K562 (cell line): ENCODE measurements around the gene PRR19. TPM values are rescaled to one million over a fixed set of nuclear protein-coding genes. Genes with fewer than 3 reads are reported as not detected.

Source experiments
- ATAC-seq: fragments of 200-7000 bp; cut with Tn5 transposase; 3 replicates; pipeline ENCODE4 v1.9.1; 2020; ENCODE audit warnings: moderate library complexity
- BruUV-seq: library from RNA; stranded (reverse); fragments of 400-500 nt; replicated peaks from 2 replicates; lab custom pipeline; 2021; lab: Mats Ljungman, UMichigan
- CTCF ChIA-PET: fragments of 300-600 bp; formaldehyde crosslinking; extraction: SDS; loops from one replicate; lab custom pipeline; 2021; ENCODE audit warnings: low intra/inter-chr PET ratio; lab: Yijun Ruan, JAX
- POLR2A ChIA-PET: fragments of 300-600, 350-650 bp; sonication (Branson Sonifier 250); formaldehyde crosslinking; extraction: SDS; loops from one replicate; lab custom pipeline; 2021; ENCODE audit warnings: antibody characterized with exemption, inconsistent platforms; lab: Yijun Ruan, JAX
- DNase-seq, 4 experiments: peaks; one replicate each; pipeline versions ENCODE4 v3.0.0 to v3.0.0-alpha.2; 2011 to 2018; ENCODE audit warnings: low spot score in 3 of 4, mixed read lengths in 3 of 4; ENCODE audit errors: extremely low read depth in 1 of 4
- FAIRE-seq: peaks from 2 replicates; lab custom pipeline; 2011; peaks lifted over from hg19 to GRCh38; lab: Jason Lieb, UNC
- H2AFZ ChIP-seq: 2 replicates; pipeline ENCODE4 v1.6.0; 2011; ENCODE audit warnings: low read depth, low read length, control low read depth, inconsistent platforms
- H3K27ac ChIP-seq: fragments of 200-600 bp; 3 replicates; pipeline ENCODE4 v1.8.0; 2011; ENCODE audit warnings: low read depth, mild to moderate bottlenecking, control low read depth, inconsistent platforms, low read length, moderate library complexity, mixed read lengths; ENCODE audit errors: extremely low read depth
- H3K27me3 ChIP-seq, 2 experiments: fragments of 300-600 bp in 1 of 2; 2 replicates in 1 of 2; 3 replicates in 1 of 2; pipeline versions ENCODE4 v1.6.0 to v1.8.0; 2011; ENCODE audit warnings: inconsistent platforms in 2 of 2, low read length in 2 of 2, mild to moderate bottlenecking in 1 of 2, mixed read lengths in 1 of 2, moderate library complexity in 1 of 2; ENCODE audit not compliant: control insufficient read depth in 2 of 2, insufficient read depth in 2 of 2
- H3K36me3 ChIP-seq: fragments of 300-600 bp; 3 replicates; pipeline ENCODE4 v1.8.0; 2011; ENCODE audit warnings: mild to moderate bottlenecking, low read length, inconsistent platforms; ENCODE audit not compliant: control insufficient read depth, insufficient read depth
- H3K4me1 ChIP-seq, 2 experiments: fragments of 200-600 bp in 1 of 2; replicated peaks in 1 of 2; 2 replicates in 1 of 2; 3 replicates in 1 of 2; pipeline versions ENCODE4 v1.5.1 to v1.8.0; 2011; ENCODE audit warnings: inconsistent platforms in 2 of 2, low read length in 2 of 2, mild to moderate bottlenecking in 1 of 2, mixed read lengths in 1 of 2, moderate library complexity in 1 of 2; ENCODE audit not compliant: control insufficient read depth in 2 of 2, insufficient read depth in 2 of 2
- H3K4me2 ChIP-seq: 2 replicates; pipeline ENCODE4 v1.6.1; 2011; ENCODE audit warnings: low read length, control low read depth, inconsistent platforms, mixed read lengths; ENCODE audit not compliant: insufficient read depth
- H3K4me3 ChIP-seq: fragments of 200-600 bp; sonication (generic), shearing (Covaris generic); 2 replicates; pipeline ENCODE4 v1.5.1; 2016; ENCODE audit warnings: control low read depth, inconsistent platforms
- H3K79me2 ChIP-seq: fragments of 200-600 bp; 3 replicates; pipeline ENCODE4 v1.8.0; 2011; ENCODE audit warnings: low read length, inconsistent platforms; ENCODE audit not compliant: control insufficient read depth, insufficient read depth
- H3K9ac ChIP-seq, 2 experiments: 2 replicates each; pipeline versions ENCODE4 v1.6.0 to v1.6.1; 2011; ENCODE audit warnings: low read depth in 2 of 2, low read length in 2 of 2, control low read depth in 1 of 2, inconsistent platforms in 1 of 2, mild to moderate bottlenecking in 1 of 2, mixed read lengths in 1 of 2; ENCODE audit not compliant: insufficient read depth in 1 of 2
- H3K9me1 ChIP-seq: one replicate; pipeline ENCODE4 v1.6.0; 2011; ENCODE audit warnings: inconsistent platforms, mild to moderate bottlenecking, low read length, moderate library complexity; ENCODE audit not compliant: control insufficient read depth, insufficient read depth
- H3K9me3 ChIP-seq: replicated peaks from 2 replicates; pipeline ENCODE4 v1.5.1; 2011; ENCODE audit warnings: low read depth, low read length, inconsistent platforms; ENCODE audit not compliant: control insufficient read depth, insufficient read depth
- H4K20me1 ChIP-seq: replicated peaks from 2 replicates; pipeline ENCODE4 v1.6.1; 2011; ENCODE audit warnings: low read length, inconsistent platforms, mixed read lengths; ENCODE audit not compliant: control insufficient read depth, insufficient read depth
- CHCHD3 ChIP-seq: fragments of 250-450 bp; sonication (Bioruptor Pico); IDR thresholded peaks from 2 replicates; pipeline ENCODE4 v2.1.2; 2022; ENCODE audit warnings: mild to moderate bottlenecking
- MXI1 ChIP-seq: IDR thresholded peaks from 2 replicates; pipeline ENCODE4 v1.6.1; 2011; ENCODE audit warnings: low read depth, mild to moderate bottlenecking, improper control_type of control experiment, low read length
- RCOR1 ChIP-seq, 2 experiments: IDR thresholded peaks; 2 replicates each; pipeline ENCODE4 v1.6.1; 2012; ENCODE audit warnings: low read depth in 2 of 2, low read length in 2 of 2, borderline replicate concordance in 1 of 2, improper control_type of control experiment in 1 of 2
- RFX1 ChIP-seq: fragments of 450-650 bp; IDR thresholded peaks from 2 replicates; pipeline ENCODE4 v1.6.1; 2016; ENCODE audit warnings: mild to moderate bottlenecking, moderate library complexity
- RNF2 ChIP-seq: sonication (generic); IDR thresholded peaks from 2 replicates; pipeline ENCODE4 v1.6.1; 2016
- WGBS: fragments of 100-300 bp; shearing (Covaris generic); methylation state at CpG from one replicate; pipeline ENCODE4 v1.1.6; 2016; ENCODE audit warnings: low coverage, mixed read lengths; ENCODE audit not compliant: insufficient coverage; ENCODE audit errors: missing lambda C conversion rate; 5-methylcytosine and 5-hydroxymethylcytosine counted together
- in situ Hi-C: fragments of 300-500 bp; cut with MboI; formaldehyde crosslinking; loops from 4 replicates; pipeline ENCODE4 v1.15.0; 2018; ENCODE audit warnings: inconsistent platforms, mixed read lengths
- intact Hi-C: fragments of 100-400 bp; cut with micrococcal nuclease; formaldehyde crosslinking; loops from 2 replicates; pipeline ENCODE4 v1.14.2; 2022
- polyA plus RNA-seq, 8 experiments: library from polyadenylated mRNA; depleted of rRNA in 4 of 8; stranded (reverse) in 5 of 8; unstranded in 3 of 8; fragments of >200 nt; fragmentation: Nextera tagmentation in 2 of 8; fragmentation: Illumina TruSeq in 1 of 8; extraction: Ambion mirVana in 2 of 8; extraction: Trizol in 1 of 8; gene quantifications; 2 replicates each; pipeline versions ENCODE4 v1.2.1 to v1.2.3, GENCODE V29; 2011 to 2014; ENCODE audit warnings: inconsistent platforms in 1 of 8, missing spikeins in 1 of 8
- total RNA-seq, 7 experiments: library from RNA; depleted of rRNA in 6 of 7; stranded (reverse); fragments of >200 nt in 6 of 7; fragmentation: Illumina TruSeq in 2 of 7; extraction: Trizol in 2 of 7; gene quantifications; 2 replicates each; pipeline versions ENCODE4 v1.2.1 to v1.2.3, GENCODE V29; 2011 to 2021; ENCODE audit warnings: low replicate concordance in 1 of 7

PRR19 gene
- total and polyA plus RNA-seq, 9 of the 15 experiments (the other 6 are each of a cell fraction or from before 2014, with no cell fraction given) = 0.10 to 1.6 (median 0.54) TPM

- H3K9ac ChIP-seq = no peak overlapping the region
- H3K9me3 ChIP-seq = no peaks in the 10 kb centered on the region
- no peaks in the 10 kb centered on the region for H3K79me2 ChIP-seq
- CTCF ChIA-PET = no interaction called here
- no peaks in the 10 kb centered on the region for H3K9me1 ChIP-seq
- TF ChIP-seq RNF2 (no peak), RFX1 (peak; percentile 86), RCOR1 (IDR thresholded peaks at IDR 0.05; ENCODE audit: borderline replicate concordance in 1 of 2, low read depth in 2 of 2, low read length in 2 of 2) (0 out of 4 replicates have a peak, but pooled peaks of 1 of the 2 experiments have one; percentile 18), CHCHD3 (CRISPR knock-in tag) (no peak), MXI1 (peak; percentile 52; the same call in 1 of the 2 replicates)
- ATAC-seq (peak; percentile 49), DNase-seq (peak in 2 of 4 experiments; percentile 26 to 36), FAIRE-seq (no peak)
- H4K20me1 ChIP-seq = no peaks in the 10 kb centered on the region
- intact Hi-C loops (no loop called here), in situ Hi-C loops (no loop called here)
- no peaks in the 10 kb centered on the region for H3K27me3 ChIP-seq
- no peak overlapping the region for H3K4me2 ChIP-seq
- peaks cover 0 to 30% of the 10 kb centered on the region in 2 experiments; a peak in 2 of 5 replicates for H3K4me1 ChIP-seq
- no TSS peak for BruUV-seq
- H3K36me3 ChIP-seq = peaks cover 4% of the 10 kb centered on the region; the same call in 1 of the 3 replicates
- H2AFZ ChIP-seq = no peak overlapping the region
- WGBS = 77% methylated on average over 17 of the region's 31 CpGs
- POLR2A ChIA-PET = interaction anchor here (0.6 to 1.1 kb wide), 3 partner anchors 25 to 167 kb away, joined by 3 read pairs; partner anchors contain the start of gene GSK3A
- no peak overlapping the region for H3K4me3 ChIP-seq
- H3K27ac ChIP-seq = no peak overlapping the region
Observed at GRCh38 chr19:42352301-42353259, 50.6 kb downstream of the PRR19 start.
